HG03064 (cell line): ENCODE data around the gene KCNT2.
A peak's percentile ranks its signal among the peaks of the same experiment; 100 is the strongest.
"Not testable (repeated sequence)": the region's sequence is repeated elsewhere in the genome, so short reads cannot be mapped to it uniquely, and the experiment has no call there.

Experiments
- ATAC-seq: cut with Tn5 transposase; IDR thresholded peaks from one replicate; pipeline ENCODE4 v1.9.1; 2021; ENCODE audit warnings: low read depth; ENCODE audit not compliant: unreplicated experiment

Gene KCNT2

GRCh38 chr1:196593955-196594354 is 14.3 kb downstream of the KCNT2 start:
- no peak for ATAC-seq

DNA sequence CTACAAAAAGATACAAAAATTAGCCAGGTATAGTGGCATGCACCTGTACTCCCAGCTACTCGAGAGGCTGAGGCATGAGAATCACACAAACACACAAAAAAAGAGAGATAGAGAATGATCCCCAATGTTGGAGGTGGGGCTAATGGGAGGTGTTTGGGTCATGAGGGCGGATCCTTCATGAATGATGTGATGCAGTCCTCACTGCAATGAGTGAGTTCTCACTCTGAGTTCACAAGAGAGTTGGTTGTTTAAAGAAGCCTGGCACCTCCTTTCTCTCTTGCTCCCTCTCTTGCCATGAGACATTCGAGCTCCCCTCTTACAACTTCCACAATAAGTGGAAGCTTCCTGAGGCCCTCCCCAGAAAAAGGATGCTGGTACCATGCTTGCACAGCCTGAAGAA is 17.3 kb downstream of the KCNT2 start:
- ATAC-seq: no peak

DNA sequence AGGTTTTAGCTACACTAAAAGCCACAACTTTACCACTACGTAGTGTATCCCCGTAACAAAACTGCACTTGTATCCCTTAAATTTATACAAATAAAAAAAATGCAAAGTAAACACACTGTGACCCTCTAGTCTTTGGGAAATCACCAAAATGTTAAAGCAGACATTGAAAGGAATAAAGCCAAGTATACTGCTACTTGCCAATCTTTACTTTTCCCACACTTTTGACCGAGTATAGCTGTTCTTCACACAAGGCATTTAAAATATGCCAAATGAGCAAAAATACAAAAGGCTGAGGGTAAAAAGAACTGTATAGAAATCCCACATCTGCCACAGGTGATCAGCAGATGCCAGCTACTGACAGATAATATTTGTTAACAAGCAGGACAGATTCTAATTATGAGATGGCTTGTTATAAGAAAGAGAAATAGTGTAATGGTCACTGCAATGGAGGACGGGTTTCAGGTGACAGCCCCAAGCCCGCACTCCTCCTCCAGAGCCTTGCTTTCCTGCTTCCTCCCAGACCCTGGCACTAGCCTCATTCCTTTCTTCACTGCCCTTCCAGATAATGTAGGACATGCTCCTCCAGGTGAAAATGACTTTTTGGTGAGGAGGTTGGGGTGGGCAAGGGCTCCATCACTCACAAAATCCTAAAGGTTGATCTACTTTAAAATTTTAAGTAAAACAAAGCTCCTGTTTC is 18.1 kb downstream of the KCNT2 start:
- ATAC-seq: no peak

DNA sequence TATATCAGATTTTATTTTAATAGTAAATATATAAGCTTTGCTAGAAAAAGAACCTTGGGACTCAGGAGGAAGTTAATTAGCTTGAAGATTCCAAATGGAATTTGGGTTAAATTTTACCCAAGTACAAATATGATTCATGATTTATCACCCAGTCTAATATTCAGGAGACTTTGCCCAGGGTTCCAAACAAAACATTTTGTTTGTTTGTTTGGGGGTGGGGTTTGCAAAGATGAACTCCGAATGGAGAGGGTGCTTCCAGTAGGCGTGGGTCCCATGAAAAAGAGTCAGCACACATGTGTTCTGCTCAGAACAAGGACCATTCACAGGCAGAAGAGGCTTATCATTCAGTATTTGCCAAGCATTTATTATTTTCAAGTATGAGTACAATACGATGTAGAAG is 23.5 kb downstream of the KCNT2 start:
- ATAC-seq: no peak

DNA sequence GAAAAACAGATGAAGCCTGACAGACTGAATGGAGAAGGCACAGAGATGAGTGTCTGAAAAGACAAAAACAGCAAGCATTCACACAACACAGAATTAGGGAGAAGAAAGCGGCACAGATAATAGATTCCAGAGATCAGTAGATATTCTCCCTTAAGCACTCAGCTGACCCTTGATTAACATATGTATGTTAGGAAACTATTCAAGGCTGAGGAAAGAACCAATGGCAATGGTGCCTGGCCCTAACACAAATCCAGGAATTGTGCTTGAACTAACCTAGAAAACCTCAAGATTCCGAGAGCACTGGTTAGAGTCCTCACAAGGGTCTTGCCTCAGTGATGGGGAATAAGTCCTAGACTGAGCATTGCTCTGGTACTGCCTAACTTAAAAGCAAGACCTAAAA is 30.9 kb downstream of the KCNT2 start:
- no peak for ATAC-seq

DNA sequence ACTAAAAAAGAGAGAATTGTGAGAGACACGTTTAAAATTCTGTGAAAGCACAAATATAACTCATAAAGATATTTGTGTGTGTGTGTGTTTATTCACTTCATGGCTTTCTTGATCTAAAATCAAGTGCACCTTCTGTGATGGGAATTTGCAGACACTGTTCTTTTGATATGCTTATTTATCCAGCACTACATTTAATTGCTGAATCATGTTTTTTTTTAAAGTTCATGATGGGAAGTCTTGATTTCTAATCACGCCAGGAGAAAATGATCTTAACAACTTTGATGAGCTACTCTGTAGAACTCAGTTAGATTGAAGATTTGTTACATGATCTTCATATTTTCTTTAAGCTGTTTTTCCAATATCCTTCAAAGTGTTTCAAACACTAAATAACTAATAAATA is 35.0 kb downstream of the KCNT2 start:
- no peak for ATAC-seq

DNA sequence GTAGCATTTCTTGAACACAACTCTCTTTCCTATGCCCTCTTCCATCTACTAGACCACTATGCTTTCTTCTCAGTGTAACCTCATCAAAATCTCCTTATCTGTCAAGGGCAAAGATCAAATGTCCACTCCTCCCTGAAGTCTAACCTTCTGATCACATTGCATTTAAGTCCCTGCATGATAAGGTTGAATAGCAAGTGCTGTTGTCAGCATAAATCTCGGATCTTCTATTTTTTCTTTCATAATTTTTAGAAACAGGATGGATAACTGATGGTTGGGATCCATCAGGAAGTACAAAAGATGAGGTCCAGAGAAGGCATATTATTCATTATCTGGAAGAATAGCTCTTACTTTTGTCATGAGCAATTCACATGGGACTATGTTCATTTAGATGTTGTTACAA is 41.0 kb downstream of the KCNT2 start:
- ATAC-seq: no peak

DNA sequence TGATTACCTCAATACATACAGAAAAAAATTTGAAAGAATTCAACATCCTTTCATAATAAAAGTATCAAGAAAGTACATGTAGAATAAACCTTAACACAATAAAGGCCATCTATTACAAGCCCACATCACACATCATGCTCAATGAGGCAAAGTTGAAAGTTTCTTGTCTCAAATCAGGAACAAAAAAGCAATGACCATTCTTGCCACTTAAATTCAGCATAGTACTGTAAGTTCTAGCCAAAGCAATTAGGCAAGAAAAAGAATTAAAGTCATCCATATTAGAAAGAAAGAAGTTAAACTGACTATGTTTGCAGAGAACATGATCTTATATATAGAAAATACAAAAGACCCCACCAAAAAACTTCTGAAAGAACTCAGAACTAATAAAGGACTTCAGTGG is 44.5 kb downstream of the KCNT2 start:
- ATAC-seq: no peak

DNA sequence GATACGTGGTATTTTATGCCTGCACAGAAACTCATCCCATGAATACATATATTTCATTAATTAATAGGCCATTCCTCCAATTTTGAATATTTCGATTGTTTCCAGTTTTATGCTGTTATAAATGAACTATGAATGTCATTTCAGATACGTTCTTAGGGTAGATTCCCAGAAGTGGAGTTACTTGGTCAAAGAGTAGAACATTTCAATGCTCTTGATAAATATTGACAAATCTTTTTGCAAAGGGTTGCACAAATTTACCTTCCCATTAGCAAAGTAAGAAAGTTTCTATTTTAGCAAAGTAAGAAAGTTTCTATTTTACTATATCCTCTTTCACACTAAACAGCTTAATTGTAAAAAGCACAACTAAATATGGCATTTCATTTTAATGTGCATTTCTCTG is 48.9 kb downstream of the KCNT2 start:
- no peak for ATAC-seq

- peak; percentile 68 for ATAC-seq
Observed at GRCh38 chr1:196558411-196558810, 49.8 kb downstream of the KCNT2 start.

- ATAC-seq: no peak
Observed at GRCh38 chr1:196557797-196558196, 50.4 kb downstream of the KCNT2 start.

GRCh38 chr1:196550731-196551130 is 57.5 kb downstream of the KCNT2 start:
- no peak for ATAC-seq

- ATAC-seq: no peak
Observed at GRCh38 chr1:196546272-196547111, 61.7 kb downstream of the KCNT2 start.

- no peak for ATAC-seq
Observed at GRCh38 chr1:196545222-196545621, 63.0 kb downstream of the KCNT2 start.

DNA sequence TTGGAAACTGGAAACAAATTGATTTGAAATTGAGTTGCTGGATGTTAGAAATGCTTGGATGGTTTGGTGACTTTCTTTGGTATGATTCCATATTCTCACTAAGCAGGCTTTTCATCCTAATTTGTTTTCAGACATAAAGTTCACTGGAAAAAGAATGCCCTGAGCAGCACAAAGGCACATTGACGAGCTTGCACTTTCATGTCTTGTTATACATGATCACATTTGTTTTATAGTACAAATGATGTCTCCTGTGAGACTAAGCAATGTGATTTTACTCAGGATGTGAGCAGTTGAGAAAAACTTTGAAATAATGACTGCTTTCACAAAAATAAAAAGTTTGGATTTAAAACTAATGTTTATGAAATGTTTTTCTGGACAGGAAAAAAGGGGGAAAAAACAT is 63.6 kb downstream of the KCNT2 start:
- ATAC-seq: no peak

DNA sequence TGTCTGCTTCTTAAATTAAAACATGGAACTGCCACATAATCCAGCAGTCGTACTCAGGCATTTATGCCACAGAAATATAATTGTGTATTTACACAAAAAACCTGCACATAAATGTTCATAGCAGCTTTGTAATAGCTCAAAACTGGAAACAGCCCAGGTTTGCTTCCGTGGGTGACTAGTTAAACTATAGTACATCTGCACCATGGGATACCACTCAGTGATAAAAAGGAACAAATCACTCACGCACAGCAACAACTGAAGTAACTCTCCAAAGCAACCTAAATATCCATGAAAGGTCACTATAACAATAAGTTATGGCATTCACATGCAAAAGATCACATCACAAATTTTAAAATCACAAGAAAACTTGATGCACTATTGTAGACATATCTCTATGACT is 64.4 kb downstream of the KCNT2 start:
- no peak for ATAC-seq

DNA sequence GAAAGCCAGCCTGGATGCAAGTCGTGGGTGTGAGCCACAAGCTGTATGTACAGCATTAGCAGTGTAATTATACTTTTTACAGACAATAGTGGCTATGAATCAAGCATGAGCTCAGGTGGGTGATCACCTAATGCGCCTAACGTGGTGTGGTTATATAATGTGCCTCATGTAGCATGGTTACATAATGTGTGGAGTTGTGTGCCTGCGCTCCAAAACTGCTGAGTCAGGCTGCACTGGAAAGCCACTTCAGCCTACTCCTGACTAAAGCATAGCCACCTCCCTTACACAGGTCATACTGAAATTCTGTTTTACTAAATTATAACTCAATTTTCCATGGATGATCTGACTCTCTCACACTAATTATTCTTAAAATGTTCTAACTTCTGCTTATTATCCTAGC is 69.8 kb downstream of the KCNT2 start:
- ATAC-seq: no peak

- no peak for ATAC-seq
Observed at GRCh38 chr1:196535727-196536126, 72.5 kb downstream of the KCNT2 start.

GRCh38 chr1:196531737-196532524 is 76.3 kb downstream of the KCNT2 start:
- ATAC-seq: no peak

GRCh38 chr1:196527919-196528318 is 80.3 kb downstream of the KCNT2 start:
- ATAC-seq: no peak

GRCh38 chr1:196522574-196523345 is 85.5 kb downstream of the KCNT2 start:
- ATAC-seq: not testable (repeated sequence)
